NOMO-1 treated with dmso at 0.1 percent for 144 hours (cell line): ENCODE results near the gene DENND1B.

ENCODE experiments used
- DNase-seq: peaks from one replicate; lab custom pipeline; 2025; ENCODE audit not compliant: unreplicated experiment; lab: John Stamatoyannopoulos, UW

DENND1B gene

GRCh38 chr1:197686702-197687355 lies 88.5 kb downstream of the DENND1B start:
- DNase-seq, result no peak

GRCh38 chr1:197686231-197686630 lies 89.0 kb downstream of the DENND1B start:
- no peak for DNase-seq

- DNase-seq, result no peak
Measured at GRCh38 chr1:197685785-197686184, 89.5 kb downstream of the DENND1B start.

- no peak for DNase-seq
Measured at GRCh38 chr1:197683895-197684553, 91.3 kb downstream of the DENND1B start.

GRCh38 chr1:197683280-197683679 lies 92.0 kb downstream of the DENND1B start:
- no peak for DNase-seq

GRCh38 chr1:197680311-197680710 lies 95.0 kb downstream of the DENND1B start:
- no peak for DNase-seq

GRCh38 chr1:197677752-197678295 lies 97.5 kb downstream of the DENND1B start:
- DNase-seq, result no peak

- DNase-seq, result no peak
Measured at GRCh38 chr1:197677313-197677712, 98.0 kb downstream of the DENND1B start.

- DNase-seq, result no peak
Measured at GRCh38 chr1:197675583-197676208, 99.6 kb downstream of the DENND1B start.

GRCh38 chr1:197674286-197674685 lies 101.0 kb downstream of the DENND1B start:
- no peak for DNase-seq

GRCh38 chr1:197673292-197673691 lies 102.0 kb downstream of the DENND1B start:
- DNase-seq, result no peak

GRCh38 chr1:197672347-197672746 lies 102.9 kb downstream of the DENND1B start:
- DNase-seq, result no peak

GRCh38 chr1:197671920-197672319 lies 103.4 kb downstream of the DENND1B start:
- no peak for DNase-seq

GRCh38 chr1:197671140-197671539 lies 104.1 kb downstream of the DENND1B start:
- no peak for DNase-seq

- DNase-seq, result no peak
Measured at GRCh38 chr1:197666769-197667285, 108.5 kb downstream of the DENND1B start.

GRCh38 chr1:197664391-197664790 lies 110.9 kb downstream of the DENND1B start:
- no peak for DNase-seq

GRCh38 chr1:197663162-197663953 lies 111.9 kb downstream of the DENND1B start:
- DNase-seq, result no peak

- no peak for DNase-seq
Measured at GRCh38 chr1:197660389-197660788, 114.9 kb downstream of the DENND1B start.

- no peak for DNase-seq
Measured at GRCh38 chr1:197659171-197659570, 116.1 kb downstream of the DENND1B start.

- DNase-seq, result no peak
Measured at GRCh38 chr1:197649188-197649587, 126.1 kb downstream of the DENND1B start.

GRCh38 chr1:197638316-197638715 lies 137.0 kb downstream of the DENND1B start:
- no peak for DNase-seq
